ENCODE measurements around the gene LRRTM4.
"Not testable (repeated sequence)": the region's sequence is repeated elsewhere in the genome, so short reads cannot be mapped to it uniquely, and the experiment has no call there.

- TF ChIP-seq CTCF (conservative IDR thresholded peaks at IDR 0.05 in 1 of 2, IDR thresholded peaks at IDR 0.05 in 1 of 2; ENCODE audit: low read depth in 1 of 2, low read length in 2 of 2); EZH2 (IDR thresholded peaks at IDR 0.05; ENCODE audit: low read length, missing control alignments): not testable (repeated sequence)
Observed at GRCh38 chr2:77128479-77128878, 393.7 kb downstream of the LRRTM4 start.
